SH-SY5Y (cell line): Measurements from ENCODE around the gene KPNA3.

Experiments used
- GATA2 ChIP-seq: IDR thresholded peaks from 2 replicates; pipeline ENCODE4 v1.6.1; 2011; ENCODE audit warnings: mild to moderate bottlenecking, low read depth, low read length
- GATA3 ChIP-seq: IDR thresholded peaks from 2 replicates; pipeline ENCODE4 v1.6.1; 2011; ENCODE audit warnings: low read depth, mild to moderate bottlenecking, low read length, moderate library complexity

Gene KPNA3, protein sequence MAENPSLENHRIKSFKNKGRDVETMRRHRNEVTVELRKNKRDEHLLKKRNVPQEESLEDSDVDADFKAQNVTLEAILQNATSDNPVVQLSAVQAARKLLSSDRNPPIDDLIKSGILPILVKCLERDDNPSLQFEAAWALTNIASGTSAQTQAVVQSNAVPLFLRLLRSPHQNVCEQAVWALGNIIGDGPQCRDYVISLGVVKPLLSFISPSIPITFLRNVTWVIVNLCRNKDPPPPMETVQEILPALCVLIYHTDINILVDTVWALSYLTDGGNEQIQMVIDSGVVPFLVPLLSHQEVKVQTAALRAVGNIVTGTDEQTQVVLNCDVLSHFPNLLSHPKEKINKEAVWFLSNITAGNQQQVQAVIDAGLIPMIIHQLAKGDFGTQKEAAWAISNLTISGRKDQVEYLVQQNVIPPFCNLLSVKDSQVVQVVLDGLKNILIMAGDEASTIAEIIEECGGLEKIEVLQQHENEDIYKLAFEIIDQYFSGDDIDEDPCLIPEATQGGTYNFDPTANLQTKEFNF

DNA sequence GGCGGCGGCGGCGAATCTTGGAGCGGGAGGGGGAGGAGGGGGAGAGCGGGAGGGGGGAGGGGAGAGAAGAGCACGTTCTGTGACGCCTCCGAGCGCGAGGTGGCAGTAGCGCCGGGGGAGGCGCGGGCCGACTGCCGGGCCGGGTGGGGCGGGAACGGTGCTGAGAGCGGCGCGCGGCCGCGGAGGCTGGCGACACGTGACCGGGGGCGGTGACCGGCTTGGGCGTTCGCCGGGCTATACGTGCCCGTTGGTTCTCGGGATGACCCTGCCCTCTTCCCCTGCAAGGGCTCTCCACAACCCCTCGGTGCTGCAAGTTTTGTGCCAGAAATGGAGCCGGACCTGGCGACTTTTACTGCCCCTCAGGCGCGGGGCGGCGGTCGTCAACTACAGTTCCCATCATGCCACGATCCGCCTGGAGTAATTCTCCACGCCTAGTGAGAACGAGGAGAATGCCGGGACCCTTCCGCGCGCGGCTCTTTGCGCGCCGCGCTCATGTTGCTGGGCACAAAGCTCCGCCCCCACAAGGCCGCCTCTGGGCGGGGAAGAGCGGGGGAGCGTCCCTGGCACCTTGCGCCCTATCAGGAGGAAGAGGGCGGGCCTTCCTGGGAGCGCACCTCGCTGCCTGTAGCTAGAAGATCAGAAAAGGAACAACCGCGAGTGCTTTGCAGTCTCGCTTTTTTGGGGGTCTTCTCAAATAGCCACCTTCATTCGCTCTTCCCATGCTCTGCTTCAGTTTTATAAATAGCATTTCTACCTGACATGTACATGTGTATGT lies at the start of gene KPNA3:
TSS of gene KPNA3 (minus strand) at position 133 of the 775 bp plus-strand sequence. CDS start 176 bp downstream, outside the sequence.
- TF ChIP-seq GATA2 (no peak; the same call in 1 of the 2 replicates), GATA3 (no peak)

- TF ChIP-seq GATA3 (no peak), GATA2 (no peak)
These were observed 49.5 kb upstream of the KPNA3 start for GRCh38 chr13:49841964-49842363.

GRCh38 chr13:49840675-49841074 lies 48.2 kb upstream of the KPNA3 start:
- TF ChIP-seq GATA3 (no peak), GATA2 (no peak)

GRCh38 chr13:49840266-49840665 lies 47.8 kb upstream of the KPNA3 start:
- TF ChIP-seq GATA2, result no peak
- no peak for TF ChIP-seq GATA3

GRCh38 chr13:49838989-49839388 lies 46.5 kb upstream of the KPNA3 start:
- TF ChIP-seq GATA2 (no peak), GATA3 (no peak)

DNA sequence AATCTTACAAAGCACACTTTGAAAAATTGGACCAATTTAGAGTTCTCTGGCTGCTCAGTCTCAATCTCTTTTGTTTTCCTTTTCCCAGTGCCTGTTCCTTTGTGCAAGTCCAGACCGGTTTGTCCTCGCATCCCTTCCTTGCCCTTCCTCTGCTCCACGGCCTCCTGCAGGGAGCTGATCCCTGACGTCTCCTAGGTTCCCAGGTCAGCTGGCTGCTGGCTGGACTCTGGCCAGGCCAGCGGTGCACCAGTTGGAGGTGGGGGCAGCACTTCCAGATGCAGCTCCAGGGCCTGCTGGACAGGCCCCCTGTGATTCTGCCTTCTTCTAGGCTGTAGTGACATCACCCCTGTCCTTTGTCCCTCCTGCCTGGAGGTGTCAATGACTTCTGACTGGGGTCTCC lies 44.0 kb upstream of the KPNA3 start:
- no peak for TF ChIP-seq GATA2
- TF ChIP-seq GATA3, result no peak

DNA sequence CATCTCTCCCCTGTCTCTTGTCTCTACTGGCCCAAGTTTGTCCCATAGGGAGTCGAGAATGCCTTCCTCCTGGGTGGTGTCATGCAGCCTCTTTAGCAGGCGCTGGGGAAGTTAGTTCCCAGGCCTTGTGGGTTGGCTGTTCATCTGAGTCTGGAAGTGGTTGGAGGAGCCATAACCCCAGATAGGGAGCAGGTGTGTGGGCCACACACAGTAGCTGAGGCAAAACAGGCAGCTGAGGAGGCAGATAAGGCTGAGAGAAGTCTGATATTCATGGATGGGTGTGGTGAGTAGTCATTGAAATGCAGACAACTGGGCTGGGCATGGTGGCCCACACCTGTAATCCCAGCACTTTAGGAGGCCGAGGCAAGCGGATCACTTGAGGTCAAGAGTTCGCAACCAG lies 40.9 kb upstream of the KPNA3 start:
- TF ChIP-seq GATA2 (no peak), GATA3 (no peak)

DNA sequence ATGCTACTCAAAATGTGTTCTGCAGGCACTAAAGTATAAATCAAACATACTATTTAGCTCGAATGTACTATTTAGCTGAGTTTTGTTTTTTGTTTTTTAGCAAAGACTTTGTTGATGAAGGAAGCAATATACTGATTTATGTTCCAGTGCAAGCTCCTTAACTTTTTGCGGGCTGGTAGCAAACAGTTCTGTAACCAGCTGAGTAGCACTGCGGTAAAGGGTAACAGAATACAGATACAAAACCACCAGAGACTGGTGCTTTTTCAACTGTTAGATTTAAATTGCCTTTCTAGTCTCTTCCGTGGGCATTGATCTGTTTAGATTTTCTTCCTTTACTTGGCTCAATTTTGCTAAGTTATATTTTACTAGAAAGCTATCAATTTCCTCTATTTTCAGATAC lies 39.0 kb upstream of the KPNA3 start:
- TF ChIP-seq GATA2 (no peak), GATA3 (no peak)

- TF ChIP-seq GATA3, result no peak
- TF ChIP-seq GATA2, result no peak
These were observed 38.2 kb upstream of the KPNA3 start for GRCh38 chr13:49830721-49831120.

GRCh38 chr13:49829715-49830114 lies 37.2 kb upstream of the KPNA3 start:
- TF ChIP-seq GATA2 (no peak), GATA3 (no peak)

- TF ChIP-seq GATA3, result no peak
- TF ChIP-seq GATA2, result no peak
These were observed 36.0 kb upstream of the KPNA3 start for GRCh38 chr13:49828453-49828852.

- TF ChIP-seq GATA3 (no peak), GATA2 (no peak)
These were observed 35.4 kb upstream of the KPNA3 start for GRCh38 chr13:49827891-49828290.

DNA sequence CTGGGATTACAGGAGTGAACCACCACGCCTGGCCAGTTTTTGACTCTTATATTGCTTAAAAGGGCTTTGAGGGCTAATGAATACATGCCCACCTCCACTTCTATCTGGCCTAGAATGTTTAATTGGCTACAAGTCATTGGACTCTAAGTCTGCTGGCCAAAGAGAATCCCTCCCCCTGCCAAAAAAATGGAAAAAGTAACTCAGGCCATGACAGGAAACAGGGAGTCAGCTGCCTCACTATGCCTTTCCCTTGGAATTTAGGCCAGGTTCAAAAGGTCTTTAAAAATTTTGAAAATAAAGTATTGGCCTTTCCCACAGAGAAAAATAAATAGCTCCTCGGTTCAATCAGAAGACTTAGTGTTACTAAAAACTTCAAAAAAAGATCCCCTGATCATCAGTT lies 34.9 kb upstream of the KPNA3 start:
- TF ChIP-seq GATA2, result no peak

- TF ChIP-seq GATA3 (no peak), GATA2 (no peak)
These were observed 28.9 kb upstream of the KPNA3 start for GRCh38 chr13:49821216-49822009.
